Keratinocyte (primary cell): ENCODE data around the gene ZNF160. TPM values are rescaled to one million over a fixed set of nuclear protein-coding genes. Genes with fewer than 3 reads are reported as not detected.

Experiments
- DNase-seq: peaks from one replicate; pipeline ENCODE4 v3.0.0-alpha.2; 2011; ENCODE audit warnings: low read depth, missing footprints, low spot score
- FAIRE-seq: peaks from 2 replicates; lab custom pipeline; 2011; peaks lifted over from hg19 to GRCh38; lab: Jason Lieb, UNC
- H2AFZ ChIP-seq: 2 replicates; pipeline ENCODE4 v1.6.0; 2012; ENCODE audit warnings: low read length, control low read depth, inconsistent platforms; ENCODE audit not compliant: control insufficient read depth
- H3K27ac ChIP-seq: 2 replicates; pipeline ENCODE4 v1.5.1; 2011; ENCODE audit warnings: low read length; ENCODE audit not compliant: control insufficient read depth, insufficient read depth
- H3K27me3 ChIP-seq: 3 replicates; pipeline ENCODE4 v1.6.0; 2011; ENCODE audit warnings: low read length; ENCODE audit not compliant: control insufficient read depth, insufficient read depth; ENCODE audit errors: extremely low read depth
- H3K36me3 ChIP-seq, 2 experiments: 2 replicates in 1 of 2; 3 replicates in 1 of 2; pipeline ENCODE4 v1.5.1; 2011; ENCODE audit warnings: low read length in 2 of 2, mild to moderate bottlenecking in 1 of 2; ENCODE audit not compliant: control insufficient read depth in 2 of 2, insufficient read depth in 2 of 2; ENCODE audit errors: extremely low read depth in 1 of 2
- H3K4me1 ChIP-seq: 3 replicates; pipeline ENCODE4 v1.5.1; 2011; ENCODE audit warnings: low read length; ENCODE audit not compliant: control insufficient read depth, insufficient read depth; ENCODE audit errors: extremely low read depth
- H3K4me2 ChIP-seq: 3 replicates; pipeline ENCODE4 v1.6.0; 2011; ENCODE audit warnings: low read depth, low read length; ENCODE audit not compliant: control insufficient read depth, insufficient read depth; ENCODE audit errors: extremely low read depth
- H3K4me3 ChIP-seq, 3 experiments: fragments of 200-600 bp in 1 of 3; sonication (generic) in 1 of 3; 2 replicates in 2 of 3; 3 replicates in 1 of 3; pipeline ENCODE4 v1.5.1; 2011 to 2016; ENCODE audit warnings: low read length in 3 of 3, mild to moderate bottlenecking in 3 of 3, control low read depth in 2 of 3, inconsistent platforms in 1 of 3, low read depth in 1 of 3, mixed read lengths in 1 of 3, mixed run types in 1 of 3, moderate library complexity in 1 of 3; ENCODE audit not compliant: control insufficient read depth in 2 of 3, insufficient read depth in 2 of 3; ENCODE audit errors: extremely low read depth in 1 of 3
- H3K79me2 ChIP-seq: 2 replicates; pipeline ENCODE4 v1.6.0; 2012; ENCODE audit warnings: low read length; ENCODE audit not compliant: control insufficient read depth, insufficient read depth
- H3K9ac ChIP-seq: 3 replicates; pipeline ENCODE4 v1.6.0; 2011; ENCODE audit warnings: low read length; ENCODE audit not compliant: control insufficient read depth, insufficient read depth; ENCODE audit errors: extremely low read depth
- H3K9me1 ChIP-seq: 3 replicates; pipeline ENCODE4 v1.6.0; 2011; ENCODE audit warnings: low read length; ENCODE audit not compliant: control insufficient read depth, insufficient read depth; ENCODE audit errors: extremely low read depth
- H3K9me3 ChIP-seq: 2 replicates; pipeline ENCODE4 v1.5.1; 2012; ENCODE audit warnings: low read depth, low read length; ENCODE audit not compliant: control insufficient read depth
- H4K20me1 ChIP-seq: 3 replicates; pipeline ENCODE4 v1.6.0; 2011; ENCODE audit warnings: low read length; ENCODE audit not compliant: control insufficient read depth, insufficient read depth; ENCODE audit errors: extremely low read depth
- EZH2 ChIP-seq: IDR thresholded peaks from one replicate; pipeline ENCODE4 v1.6.1; 2012; ENCODE audit warnings: inconsistent platforms, mild to moderate bottlenecking, low read length, moderate library complexity
- dilution Hi-C: fragments of 300-500 bp; cut with MboI; formaldehyde crosslinking; loops from one replicate; pipeline ENCODE4 v1.7.0; 2020; ENCODE audit warnings: low sequenced_read_pairs; ENCODE audit not compliant: extremely low pct_ligation_motif_present
- polyA plus RNA-seq, 5 experiments: library from polyadenylated mRNA; depleted of rRNA in 3 of 5; stranded (reverse) in 3 of 5; stranded (forward) in 1 of 5; unstranded in 1 of 5; fragments of >200 nt; gene quantifications; 1 replicate in 1 of 5; 2 replicates in 3 of 5; 3 replicates in 1 of 5; pipeline versions ENCODE4 v1.2.1 to v1.2.3, GENCODE V29; 2011 to 2012; ENCODE audit warnings: missing spikeins in 2 of 5, low read depth in 1 of 5, low replicate concordance in 1 of 5
- TF ChIP-seq, protein P1 (sequence below), 3 experiments: IDR thresholded peaks in 1 of 3; conservative IDR thresholded peaks in 1 of 3; optimal IDR thresholded peaks in 1 of 3; 2 replicates in 2 of 3; 3 replicates in 1 of 3; pipeline versions ENCODE3 to v1.5.1; 2011; ENCODE audit warnings: low read length in 3 of 3, mild to moderate bottlenecking in 3 of 3, moderate library complexity in 2 of 3, control low read depth in 1 of 3, inconsistent platforms in 1 of 3; ENCODE audit not compliant: insufficient read depth in 2 of 3; ENCODE audit errors: extremely low read depth in 1 of 3

The ZNF160 gene
- polyA plus RNA-seq, 1 donor (not counting 4 experiments of a cell fraction or from before 2014, with no cell fraction given) = 14.4 TPM

DNA sequence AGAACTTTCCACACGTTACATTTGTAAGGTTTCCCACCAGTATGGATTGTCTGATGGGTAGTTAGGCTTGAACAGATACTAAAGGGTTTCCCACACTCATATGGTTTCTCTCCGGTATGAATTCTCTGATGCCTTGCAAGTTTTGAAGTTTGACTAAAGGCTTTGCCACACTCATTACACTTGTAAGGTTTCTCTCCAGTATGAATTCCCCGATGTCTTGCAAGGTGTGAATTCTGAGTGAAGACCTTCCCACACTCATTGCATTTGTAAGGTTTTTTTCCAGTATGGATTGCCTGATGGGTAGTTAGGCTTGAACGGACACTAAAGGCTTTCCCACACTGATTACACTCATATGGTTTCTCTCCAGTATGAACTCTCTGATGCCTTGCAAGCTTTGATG, 37.1 kb upstream of the ZNF160 start:
- TF ChIP-seq, protein P1, sequence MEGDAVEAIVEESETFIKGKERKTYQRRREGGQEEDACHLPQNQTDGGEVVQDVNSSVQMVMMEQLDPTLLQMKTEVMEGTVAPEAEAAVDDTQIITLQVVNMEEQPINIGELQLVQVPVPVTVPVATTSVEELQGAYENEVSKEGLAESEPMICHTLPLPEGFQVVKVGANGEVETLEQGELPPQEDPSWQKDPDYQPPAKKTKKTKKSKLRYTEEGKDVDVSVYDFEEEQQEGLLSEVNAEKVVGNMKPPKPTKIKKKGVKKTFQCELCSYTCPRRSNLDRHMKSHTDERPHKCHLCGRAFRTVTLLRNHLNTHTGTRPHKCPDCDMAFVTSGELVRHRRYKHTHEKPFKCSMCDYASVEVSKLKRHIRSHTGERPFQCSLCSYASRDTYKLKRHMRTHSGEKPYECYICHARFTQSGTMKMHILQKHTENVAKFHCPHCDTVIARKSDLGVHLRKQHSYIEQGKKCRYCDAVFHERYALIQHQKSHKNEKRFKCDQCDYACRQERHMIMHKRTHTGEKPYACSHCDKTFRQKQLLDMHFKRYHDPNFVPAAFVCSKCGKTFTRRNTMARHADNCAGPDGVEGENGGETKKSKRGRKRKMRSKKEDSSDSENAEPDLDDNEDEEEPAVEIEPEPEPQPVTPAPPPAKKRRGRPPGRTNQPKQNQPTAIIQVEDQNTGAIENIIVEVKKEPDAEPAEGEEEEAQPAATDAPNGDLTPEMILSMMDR (optimal IDR thresholded peaks at IDR 0.05 in 1 of 3, IDR thresholded peaks at IDR 0.05 in 1 of 3, conservative IDR thresholded peaks at IDR 0.05 in 1 of 3; ENCODE audit: extremely low read depth in 1 of 3, insufficient read depth in 2 of 3, low read length in 3 of 3) = no peak
- DNase-seq (no peak), FAIRE-seq (no peak)
- H3K36me3 ChIP-seq = peaks cover 0 to 10% of the 10 kb centered on the region in 2 experiments
- no peak overlapping the region for H3K4me2 ChIP-seq
- H2AFZ ChIP-seq = no peak overlapping the region
- no peaks in the 10 kb centered on the region for H4K20me1 ChIP-seq
- dilution Hi-C loops = no loop called here
- no peak overlapping the region for H3K27ac ChIP-seq
- H3K9me3 ChIP-seq = peaks cover 26% of the 10 kb centered on the region
- no peak overlapping the region for H3K4me3 ChIP-seq
- H3K9ac ChIP-seq = no peak overlapping the region
- no peaks in the 10 kb centered on the region for H3K79me2 ChIP-seq
- H3K9me1 ChIP-seq = no peaks in the 10 kb centered on the region
- no peaks in the 10 kb centered on the region for H3K4me1 ChIP-seq
- H3K27me3 ChIP-seq = no peaks in the 10 kb centered on the region

DNA sequence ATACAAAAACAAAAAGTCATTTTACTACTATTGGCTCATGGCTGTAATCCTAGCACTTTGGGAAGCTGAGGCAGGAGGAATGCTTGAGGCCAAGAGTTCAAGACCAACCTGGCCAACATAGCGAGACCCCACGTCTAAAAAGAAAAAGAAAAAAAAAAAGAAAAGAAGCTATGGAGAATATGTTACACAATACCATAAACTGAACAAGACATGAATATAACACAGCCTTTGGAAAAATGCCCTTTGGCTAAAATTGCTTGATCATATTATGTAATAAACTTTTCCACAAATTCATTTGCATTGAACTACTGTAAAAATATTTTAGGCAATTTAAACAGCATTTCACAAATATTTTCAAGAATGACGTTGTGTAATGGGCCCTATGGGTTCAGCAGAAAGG, 33.2 kb upstream of the ZNF160 start:
- Histone ChIP-seq H3K79me2 (no peaks in the 10 kb centered on the region), H3K9me3 (peaks cover 16% of the 10 kb centered on the region), H3K9ac (no peak overlapping the region), H3K9me1 (no peaks in the 10 kb centered on the region), H2AFZ (no peak overlapping the region), H4K20me1 (no peaks in the 10 kb centered on the region), H3K4me2 (no peak overlapping the region), H3K36me3 (peaks cover 0 to 3% of the 10 kb centered on the region in 2 experiments), H3K4me3 (no peak overlapping the region), H3K27ac (no peak overlapping the region), H3K4me1 (no peaks in the 10 kb centered on the region), H3K27me3 (no peaks in the 10 kb centered on the region)
- dilution Hi-C loops = no loop called here
- DNase-seq = no peak
- TF ChIP-seq EZH2 = no peak
- TF ChIP-seq, protein P1 (optimal IDR thresholded peaks at IDR 0.05 in 1 of 3, IDR thresholded peaks at IDR 0.05 in 1 of 3, conservative IDR thresholded peaks at IDR 0.05 in 1 of 3; ENCODE audit: extremely low read depth in 1 of 3, insufficient read depth in 2 of 3, low read length in 3 of 3) = no peak
- no peak for FAIRE-seq
